Cerebellar cortex (tissue), 1 donor: ENCODE measurements around the gene ANKLE2.
"Not testable (repeated sequence)": the region's sequence is repeated elsewhere in the genome, so short reads cannot be mapped to it uniquely, and the experiment has no call there.

Source experiments
- DNase-seq: peaks from one replicate; pipeline ENCODE4 v3.0.0-alpha.2; 2015; ENCODE audit warnings: low spot score

ANKLE2 gene

GRCh38 chr12:132776816-132777568, 15.4 kb upstream of the ANKLE2 start:
- peak; percentile 24 for DNase-seq

DNA sequence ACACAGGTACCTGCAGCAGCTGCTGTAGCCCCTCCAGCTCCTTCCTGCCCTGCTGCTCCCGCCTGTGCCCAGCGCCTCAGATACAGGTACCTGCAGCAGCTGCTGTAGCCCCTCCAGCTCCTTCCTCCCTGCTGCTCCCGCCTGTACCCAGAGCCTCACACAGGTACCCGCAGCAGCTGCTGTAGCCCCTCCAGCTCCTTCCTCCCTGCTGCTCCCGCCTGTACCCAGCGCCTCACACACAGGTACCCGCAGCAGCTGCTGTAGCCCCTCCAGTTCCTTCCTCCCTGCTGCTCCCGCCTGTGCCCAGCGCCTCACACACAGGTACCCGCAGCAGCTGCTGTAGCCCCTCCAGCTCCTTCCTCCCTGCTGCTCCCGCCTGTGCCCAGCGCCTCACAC, 14.6 kb upstream of the ANKLE2 start:
- DNase-seq, result not testable (repeated sequence)

DNA sequence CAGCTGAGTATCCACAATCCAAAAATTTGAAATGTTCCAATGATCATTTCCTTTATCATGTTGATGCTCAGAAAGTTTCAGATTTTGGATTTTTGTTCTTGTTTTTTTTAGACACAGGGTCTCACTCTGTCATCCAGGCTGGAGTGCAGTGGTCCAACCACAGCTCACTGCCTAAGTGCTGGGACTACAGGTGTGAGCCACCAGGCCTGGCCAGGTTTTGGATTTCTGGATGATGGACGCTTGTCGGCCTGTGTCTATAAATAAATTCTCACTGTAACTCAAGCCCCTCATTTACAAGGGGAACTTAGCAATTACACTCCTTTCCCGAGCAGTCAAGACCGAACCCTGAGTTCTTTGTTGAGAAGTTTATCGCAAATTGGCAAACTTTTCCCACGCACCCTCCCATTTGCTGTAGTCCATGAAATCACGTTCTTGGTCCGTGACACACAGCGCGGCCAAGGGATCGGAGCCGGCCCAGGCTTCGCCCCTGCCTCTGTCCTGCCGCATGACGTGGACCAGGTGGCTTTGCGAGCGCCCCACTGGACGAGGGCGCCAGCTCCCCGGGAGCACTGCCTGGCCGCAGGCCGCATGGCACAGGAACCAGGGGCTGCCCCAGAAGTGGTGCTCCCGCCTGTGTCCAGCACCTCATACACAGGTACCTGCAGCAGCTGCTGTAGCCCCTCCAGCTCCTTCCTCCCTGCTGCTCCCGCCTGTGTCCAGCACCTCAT, 14.0 kb upstream of the ANKLE2 start:
- no peak for DNase-seq

GRCh38 chr12:132774646-132775275, 13.1 kb upstream of the ANKLE2 start:
- DNase-seq, result no peak

- no peak for DNase-seq
Observed at GRCh38 chr12:132774159-132774558, 12.5 kb upstream of the ANKLE2 start.

DNA sequence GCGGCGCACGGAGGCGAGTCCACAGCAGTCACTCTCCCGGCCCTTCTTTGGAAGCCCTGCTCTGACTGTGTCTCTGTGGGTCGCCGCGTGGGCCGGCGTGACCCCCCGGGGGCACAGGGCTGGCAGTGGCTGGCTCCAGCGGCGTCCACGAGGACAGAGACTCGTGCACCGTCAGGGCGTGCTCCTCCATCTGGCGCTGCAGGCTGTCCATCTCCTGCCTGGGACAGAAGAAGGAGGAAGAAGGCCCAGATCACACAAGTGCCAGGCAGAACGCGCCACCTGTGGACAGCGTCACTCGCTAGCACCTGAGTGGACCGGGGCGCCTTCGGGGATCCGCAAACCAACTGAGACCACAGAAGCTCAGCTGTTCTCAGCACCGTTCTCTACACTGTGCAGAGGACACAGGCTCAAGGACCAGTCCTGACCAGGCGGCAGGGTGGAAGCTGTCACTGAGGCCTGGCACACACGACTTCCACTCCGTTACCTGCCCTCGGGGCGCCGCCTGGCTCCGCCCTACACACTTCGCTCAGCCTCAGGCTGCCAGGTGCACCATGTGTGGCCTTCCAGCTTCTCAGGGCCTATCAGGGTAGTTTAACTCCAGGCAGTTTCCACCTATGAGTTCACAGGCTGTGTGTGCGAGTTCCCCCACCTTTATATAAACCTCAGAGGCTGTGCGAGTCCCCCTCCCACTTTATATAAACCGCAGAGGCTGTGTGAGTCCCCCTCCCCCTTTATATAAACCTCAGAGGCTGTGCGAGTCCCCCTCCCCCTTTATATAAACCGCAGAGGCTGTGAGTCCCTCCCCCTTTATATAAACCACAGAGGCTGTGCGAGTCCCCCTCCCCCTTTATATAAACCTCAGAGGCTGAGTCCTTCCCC, 11.7 kb upstream of the ANKLE2 start:
- DNase-seq, result no peak

DNA sequence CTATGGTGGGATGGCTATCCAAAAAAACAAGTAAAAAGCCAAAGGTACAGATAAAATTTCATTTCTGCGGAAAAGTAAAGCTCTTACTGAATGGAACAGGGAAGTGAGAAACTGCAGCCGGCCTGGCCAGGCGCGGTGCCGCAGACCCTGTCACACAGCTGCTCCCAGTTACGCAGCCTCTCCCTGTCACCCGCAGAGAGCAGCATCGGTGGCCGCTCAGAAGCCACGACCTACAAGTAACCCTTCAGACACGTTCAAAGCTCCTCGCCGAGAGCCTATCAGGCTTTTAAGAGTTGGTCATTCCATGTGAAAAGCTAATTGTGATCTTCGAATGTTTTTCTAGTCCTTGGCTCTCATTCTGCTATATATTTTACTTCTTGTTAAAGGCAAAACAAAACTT, 11.0 kb upstream of the ANKLE2 start:
- no peak for DNase-seq

DNA sequence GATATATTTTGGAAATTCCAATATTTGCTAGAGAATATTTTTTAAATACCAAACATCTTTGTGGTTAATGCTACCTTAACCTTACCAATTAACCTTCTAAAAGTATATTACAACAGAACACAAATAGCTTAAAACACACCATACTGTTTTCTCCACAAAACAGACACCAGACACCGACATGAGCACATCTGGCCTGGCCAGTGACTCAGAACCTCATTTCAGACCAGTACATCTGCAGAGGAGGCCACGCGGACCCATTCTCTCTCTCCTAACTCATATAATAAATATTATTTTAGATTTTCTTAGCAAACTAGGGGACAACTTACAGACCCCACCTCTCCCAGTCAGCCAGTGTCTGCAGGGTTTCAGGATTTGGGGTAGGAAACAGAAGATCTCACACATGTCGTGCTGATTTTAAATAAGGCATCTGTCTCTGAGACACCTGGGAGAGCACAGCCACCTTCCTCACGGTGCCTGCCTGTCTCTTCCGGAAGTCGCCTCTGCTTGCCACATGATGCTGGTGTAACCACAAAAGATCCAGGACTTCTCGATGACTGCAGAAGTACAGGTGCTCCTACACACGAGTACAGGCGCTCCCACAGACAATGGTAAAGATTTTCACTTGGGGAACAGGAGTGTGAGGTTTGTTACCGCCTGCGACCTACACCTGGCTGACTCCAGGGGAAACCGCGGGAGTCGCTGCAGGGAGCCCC, 9.7 kb upstream of the ANKLE2 start:
- no peak for DNase-seq

DNA sequence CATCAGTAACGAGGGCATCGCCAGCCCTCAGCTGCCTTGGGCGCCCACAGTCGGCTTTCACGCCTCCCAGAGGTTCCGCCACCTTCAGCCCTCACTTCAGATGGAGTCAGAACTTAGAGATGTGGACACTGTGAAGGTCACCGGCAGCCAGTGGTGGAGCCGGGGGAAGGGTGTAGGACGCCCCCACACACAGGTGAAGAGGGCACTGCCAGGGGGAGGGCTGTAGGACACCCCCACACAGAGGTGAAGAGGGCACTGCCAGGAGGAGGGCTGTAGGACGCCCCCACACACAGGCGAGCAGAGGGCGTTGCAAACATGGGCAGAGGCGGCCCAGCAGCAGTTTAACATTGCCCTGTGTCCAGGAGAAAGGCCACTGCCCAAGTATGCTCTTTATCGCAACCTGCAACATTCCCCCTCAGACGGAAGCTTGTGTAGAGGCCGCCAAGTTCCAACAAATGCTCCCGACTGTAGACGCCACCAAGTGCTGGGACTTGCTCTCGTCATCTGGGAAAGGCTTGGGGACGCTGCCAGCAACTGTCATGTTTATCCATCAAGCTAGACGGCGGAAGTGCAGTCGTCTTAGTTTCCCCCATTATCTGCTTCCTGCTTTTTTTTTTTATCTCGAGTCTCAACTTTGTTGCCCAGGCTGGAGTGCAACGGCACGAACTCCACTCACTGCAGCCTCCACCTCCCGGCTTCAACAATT, 4.9 kb upstream of the ANKLE2 start:
- no peak for DNase-seq

- no peak for DNase-seq
Observed at GRCh38 chr12:132765361-132765760, 3.7 kb upstream of the ANKLE2 start.

GRCh38 chr12:132764231-132764630, 2.6 kb upstream of the ANKLE2 start:
- DNase-seq, result no peak

DNA sequence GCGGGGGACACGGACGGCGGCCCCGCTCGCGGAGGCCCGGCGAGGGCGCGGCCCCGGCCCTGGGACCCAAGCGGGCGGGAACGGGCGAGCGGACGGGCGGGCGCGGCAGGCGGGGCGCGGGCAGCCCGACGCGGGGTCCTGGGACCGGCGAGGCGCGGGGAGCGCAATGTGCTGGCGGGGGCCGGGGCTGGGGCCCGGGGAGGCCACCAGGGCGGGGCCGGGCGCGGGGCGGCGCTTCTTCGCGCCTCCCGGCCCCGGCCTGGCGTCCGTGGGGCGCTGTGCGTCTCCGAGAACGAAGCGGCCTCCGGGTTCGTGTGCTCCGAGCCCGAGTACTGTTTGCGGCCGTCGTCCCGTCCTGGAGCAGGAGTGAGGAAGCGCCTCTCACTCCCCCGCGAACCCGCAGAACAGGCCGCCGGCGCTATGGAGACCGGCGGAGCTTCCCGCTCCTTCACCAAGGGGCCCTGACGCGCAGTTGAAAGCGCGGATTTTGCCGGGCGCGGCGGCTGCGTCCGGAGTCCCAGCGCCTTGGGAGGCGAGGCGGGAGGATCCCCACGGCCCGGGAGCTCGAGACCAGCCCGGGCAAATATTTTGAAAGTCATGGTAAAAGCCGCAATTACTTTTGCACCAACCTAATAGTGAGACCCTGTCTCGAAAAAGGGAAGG, 420 bp upstream of the ANKLE2 start:
- DNase-seq, result peak; percentile 78

DNA sequence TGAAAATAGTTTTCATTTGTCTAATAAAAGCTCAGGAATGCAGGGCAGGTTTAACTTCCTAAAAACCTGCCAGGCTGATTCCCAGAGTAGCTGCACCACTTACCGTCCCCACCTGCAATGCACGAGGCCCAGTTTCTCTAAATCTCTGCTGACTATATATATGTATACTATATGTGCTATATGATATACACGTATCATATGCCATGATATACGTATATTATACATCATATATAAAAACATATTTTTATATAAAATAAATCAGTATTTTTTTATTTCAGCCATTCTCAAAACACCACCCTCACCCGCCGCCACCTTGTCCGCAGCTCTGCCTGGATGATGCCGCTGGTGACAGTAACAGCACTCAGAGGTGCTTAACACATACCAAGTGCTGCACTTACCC, 2.3 kb downstream of the ANKLE2 start:
- no peak for DNase-seq

GRCh38 chr12:132758825-132759224, 2.8 kb downstream of the ANKLE2 start:
- not testable (repeated sequence) for DNase-seq

DNA sequence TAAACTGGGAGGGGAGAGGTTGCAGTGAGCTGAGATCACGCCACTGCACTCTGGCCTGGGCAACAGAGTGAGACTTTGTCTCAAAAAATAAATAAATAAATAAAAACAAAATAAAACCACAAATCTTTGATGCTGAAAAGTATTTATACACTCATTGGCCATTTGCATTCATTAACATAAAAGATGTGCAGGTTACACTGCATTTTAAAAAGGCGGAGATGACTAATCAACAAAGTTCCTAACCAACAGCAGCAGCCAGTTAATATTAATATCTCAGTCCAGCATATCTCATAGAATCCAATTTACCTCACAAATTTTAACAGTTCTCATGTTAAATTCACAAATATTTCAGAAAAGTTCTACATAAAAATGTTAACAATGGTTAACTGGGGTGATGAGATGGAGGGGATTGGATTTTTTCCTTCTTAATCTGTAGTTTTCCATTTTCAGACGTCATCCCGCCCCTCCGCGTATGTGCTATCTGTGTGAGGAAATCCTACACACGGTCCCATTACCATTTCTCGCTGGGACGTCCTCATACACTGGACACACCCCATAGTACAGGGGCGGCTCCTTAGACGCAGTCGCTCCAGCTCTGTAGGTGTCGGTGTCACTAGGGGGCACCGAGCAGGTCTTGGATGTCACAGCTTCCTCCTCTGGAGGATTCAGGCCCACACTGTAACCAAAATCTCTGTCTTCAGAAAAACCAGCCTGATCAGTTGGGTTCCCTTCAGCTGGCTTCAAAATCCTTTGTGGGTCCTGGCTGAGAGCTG, 7.3 kb downstream of the ANKLE2 start:
- DNase-seq, result no peak

- not testable (repeated sequence) for DNase-seq
Observed at GRCh38 chr12:132753670-132754069, 8.0 kb downstream of the ANKLE2 start.

DNA sequence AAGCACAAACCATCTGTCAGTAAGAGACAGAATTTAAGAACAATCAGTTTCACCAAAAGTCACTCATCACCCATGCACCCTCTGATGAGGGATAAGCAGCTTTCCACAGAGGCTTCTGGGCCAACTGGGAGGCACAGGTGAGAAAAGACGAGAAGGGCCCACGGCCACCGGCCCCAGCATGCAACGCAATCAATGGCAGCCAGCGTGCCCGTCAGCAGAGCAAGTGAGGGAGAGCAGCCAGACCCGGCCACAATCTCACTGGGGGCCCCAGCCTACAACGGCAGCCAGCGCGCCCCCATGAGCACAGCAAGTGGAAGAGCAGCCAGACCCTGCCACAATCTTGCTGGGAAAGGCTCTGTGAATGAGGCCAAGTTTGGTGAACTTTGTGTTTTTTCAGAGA, 13.3 kb downstream of the ANKLE2 start:
- DNase-seq, result no peak

GRCh38 chr12:132747896-132748295, 13.7 kb downstream of the ANKLE2 start:
- no peak for DNase-seq

DNA sequence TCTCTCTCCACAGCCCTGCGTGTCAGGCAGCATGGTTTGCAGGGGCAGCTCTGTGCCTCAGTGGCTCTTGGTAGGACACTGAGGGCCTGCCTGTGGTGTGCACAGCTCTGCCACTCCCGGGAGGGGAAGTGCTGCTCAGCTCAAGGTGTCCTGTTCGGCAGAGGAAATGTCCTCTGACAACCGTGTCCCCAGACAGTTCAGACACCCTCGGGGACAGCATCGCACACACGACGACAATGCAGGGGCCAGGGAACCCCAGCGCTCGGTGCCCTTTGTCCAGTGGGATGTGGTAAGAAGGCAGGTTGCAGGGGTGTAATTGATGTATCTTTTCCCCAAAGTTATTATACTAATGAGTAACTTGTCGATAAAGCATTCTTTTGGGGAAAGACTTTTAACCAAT, 14.2 kb downstream of the ANKLE2 start:
- no peak for DNase-seq

GRCh38 chr12:132746613-132747012, 15.0 kb downstream of the ANKLE2 start:
- no peak for DNase-seq
